OCI-LY3 (cell line): Measurements from ENCODE around the gene ZNF385A.

ENCODE experiments used
- EZH2phosphoT487 ChIP-seq: fragments of 200-600 bp; shearing (Covaris generic); IDR thresholded peaks from 2 replicates; pipeline ENCODE4 v1.6.1; 2018; ENCODE audit warnings: antibody characterized with exemption, mixed run types, low read depth
- TF ChIP-seq, protein P1 (sequence below): fragments of 200-600, 300-600 bp; sonication (generic); IDR thresholded peaks from 2 replicates; pipeline ENCODE4 v1.5.1; 2014; ENCODE audit warnings: antibody characterized with exemption, low read length, low read depth

GRCh38 chr12:54371328-54372112 lies 13.0 kb downstream of the ZNF385A start:
- TF ChIP-seq, protein P1, sequence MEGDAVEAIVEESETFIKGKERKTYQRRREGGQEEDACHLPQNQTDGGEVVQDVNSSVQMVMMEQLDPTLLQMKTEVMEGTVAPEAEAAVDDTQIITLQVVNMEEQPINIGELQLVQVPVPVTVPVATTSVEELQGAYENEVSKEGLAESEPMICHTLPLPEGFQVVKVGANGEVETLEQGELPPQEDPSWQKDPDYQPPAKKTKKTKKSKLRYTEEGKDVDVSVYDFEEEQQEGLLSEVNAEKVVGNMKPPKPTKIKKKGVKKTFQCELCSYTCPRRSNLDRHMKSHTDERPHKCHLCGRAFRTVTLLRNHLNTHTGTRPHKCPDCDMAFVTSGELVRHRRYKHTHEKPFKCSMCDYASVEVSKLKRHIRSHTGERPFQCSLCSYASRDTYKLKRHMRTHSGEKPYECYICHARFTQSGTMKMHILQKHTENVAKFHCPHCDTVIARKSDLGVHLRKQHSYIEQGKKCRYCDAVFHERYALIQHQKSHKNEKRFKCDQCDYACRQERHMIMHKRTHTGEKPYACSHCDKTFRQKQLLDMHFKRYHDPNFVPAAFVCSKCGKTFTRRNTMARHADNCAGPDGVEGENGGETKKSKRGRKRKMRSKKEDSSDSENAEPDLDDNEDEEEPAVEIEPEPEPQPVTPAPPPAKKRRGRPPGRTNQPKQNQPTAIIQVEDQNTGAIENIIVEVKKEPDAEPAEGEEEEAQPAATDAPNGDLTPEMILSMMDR: no peak
- no peak for TF ChIP-seq EZH2phosphoT487
